Measurements from ENCODE around the gene PRKCA. TPM values are rescaled to one million over a fixed set of nuclear protein-coding genes. Genes with fewer than 3 reads are reported as not detected.

PRKCA gene
- total RNA-seq, 4 donors from 2014 or later: 26.0 to 89.0 (median 32.8) TPM

DNA sequence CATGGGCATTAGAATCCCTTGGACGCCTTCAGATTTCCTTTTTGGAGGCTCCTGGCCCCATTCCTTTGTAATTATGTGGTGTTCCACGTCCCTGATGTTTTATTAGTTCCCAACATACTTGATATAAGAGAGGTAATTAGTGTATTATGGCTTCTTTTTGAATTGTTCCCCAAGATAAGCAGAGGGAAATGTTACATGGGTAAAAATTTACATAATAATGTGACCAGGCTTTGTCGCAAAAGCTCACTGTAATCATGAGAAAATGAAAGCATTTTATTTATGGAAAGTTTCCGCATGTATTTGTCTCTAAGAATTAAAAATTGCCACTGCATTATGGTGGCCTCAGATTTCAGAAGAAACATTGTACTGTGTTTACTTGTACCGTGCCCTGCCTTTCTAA, 177.8 kb downstream of the PRKCA start:
- H3K36me3 ChIP-seq: no peaks in the 10 kb centered on the region
- H3K27me3 ChIP-seq: no peaks in the 10 kb centered on the region
- H3K9me3 ChIP-seq: no peaks in the 10 kb centered on the region
- TF ChIP-seq POLR2A (IDR thresholded peaks at IDR 0.05) (no peak), POLR2AphosphoS5 (IDR thresholded peaks at IDR 0.05) (no peak), EP300 (IDR thresholded peaks at IDR 0.05) (no peak)
- TF ChIP-seq, protein P1, sequence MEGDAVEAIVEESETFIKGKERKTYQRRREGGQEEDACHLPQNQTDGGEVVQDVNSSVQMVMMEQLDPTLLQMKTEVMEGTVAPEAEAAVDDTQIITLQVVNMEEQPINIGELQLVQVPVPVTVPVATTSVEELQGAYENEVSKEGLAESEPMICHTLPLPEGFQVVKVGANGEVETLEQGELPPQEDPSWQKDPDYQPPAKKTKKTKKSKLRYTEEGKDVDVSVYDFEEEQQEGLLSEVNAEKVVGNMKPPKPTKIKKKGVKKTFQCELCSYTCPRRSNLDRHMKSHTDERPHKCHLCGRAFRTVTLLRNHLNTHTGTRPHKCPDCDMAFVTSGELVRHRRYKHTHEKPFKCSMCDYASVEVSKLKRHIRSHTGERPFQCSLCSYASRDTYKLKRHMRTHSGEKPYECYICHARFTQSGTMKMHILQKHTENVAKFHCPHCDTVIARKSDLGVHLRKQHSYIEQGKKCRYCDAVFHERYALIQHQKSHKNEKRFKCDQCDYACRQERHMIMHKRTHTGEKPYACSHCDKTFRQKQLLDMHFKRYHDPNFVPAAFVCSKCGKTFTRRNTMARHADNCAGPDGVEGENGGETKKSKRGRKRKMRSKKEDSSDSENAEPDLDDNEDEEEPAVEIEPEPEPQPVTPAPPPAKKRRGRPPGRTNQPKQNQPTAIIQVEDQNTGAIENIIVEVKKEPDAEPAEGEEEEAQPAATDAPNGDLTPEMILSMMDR (IDR thresholded peaks at IDR 0.05): no peak
- no peak for ATAC-seq
- H3K4me3 ChIP-seq: no peak overlapping the region
- H3K27ac ChIP-seq: no peak overlapping the region
- no peaks in the 10 kb centered on the region for H3K4me1 ChIP-seq
- WGBS, 2 donors (ENCODE audit: low coverage in 1 of 2): 68 to 70% methylated on average over 3 to 5 of the region's 5 CpGs

DNA sequence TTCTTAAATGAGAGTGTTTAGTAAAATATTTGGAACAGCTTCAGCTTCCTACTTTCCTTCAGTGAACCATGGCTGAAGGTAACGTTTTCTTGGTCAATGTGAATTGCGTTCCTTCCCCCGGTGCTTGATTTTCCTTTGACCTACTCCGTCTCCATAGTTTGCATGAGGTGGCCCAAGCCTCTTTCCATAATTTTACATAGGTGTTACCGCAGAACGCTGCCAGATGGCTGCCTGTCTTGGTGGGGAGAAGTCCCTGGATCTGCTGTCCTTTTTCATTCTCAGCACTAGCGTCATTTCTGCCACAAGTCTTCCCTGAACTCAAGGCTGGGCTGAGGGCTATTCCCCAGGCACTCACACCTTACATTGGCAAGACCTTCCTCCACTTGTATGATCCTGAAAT, 178.4 kb downstream of the PRKCA start:
- Histone ChIP-seq H3K4me1 (no peaks in the 10 kb centered on the region), H3K27ac (no peak overlapping the region)
- 93 to 96% methylated on average over 7 of the region's 7 CpGs for WGBS, 2 donors (ENCODE audit: low coverage in 1 of 2)

DNA sequence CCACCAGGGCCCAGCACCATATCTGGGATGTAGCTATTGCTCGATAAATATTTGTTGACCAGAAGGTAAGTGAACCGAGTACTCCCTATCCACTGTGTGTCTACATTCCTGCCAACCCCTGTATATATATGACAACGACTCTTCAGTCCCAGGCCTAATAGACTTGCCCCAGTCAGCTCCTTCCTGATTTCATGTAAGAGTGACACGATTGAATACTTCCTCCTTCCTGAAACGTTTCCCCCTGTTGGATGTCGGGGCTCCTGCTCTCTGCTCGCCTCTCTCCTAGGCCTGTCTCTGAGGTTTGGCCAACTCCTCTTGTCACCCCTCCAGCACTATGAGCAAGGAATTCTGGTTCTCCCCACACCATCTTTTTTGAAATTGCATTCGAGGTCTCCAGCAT, 178.9 kb downstream of the PRKCA start:
- Histone ChIP-seq H3K4me1 (no peaks in the 10 kb centered on the region), H3K4me3 (no peak overlapping the region), H3K36me3 (no peaks in the 10 kb centered on the region), H3K27me3 (no peaks in the 10 kb centered on the region), H3K27ac (no peak overlapping the region), H3K9me3 (no peaks in the 10 kb centered on the region)
- TF ChIP-seq POLR2A (IDR thresholded peaks at IDR 0.05) (no peak), POLR2AphosphoS5 (IDR thresholded peaks at IDR 0.05) (no peak), EP300 (IDR thresholded peaks at IDR 0.05) (no peak)
- TF ChIP-seq, protein P1 (IDR thresholded peaks at IDR 0.05): no peak
- 85 to 90% methylated on average over 6 to 7 of the region's 8 CpGs for WGBS, 2 donors (ENCODE audit: low coverage in 1 of 2)
- no peak for ATAC-seq

More for the DNA sequence above, 178.4 kb downstream of the PRKCA start:
- H3K36me3 ChIP-seq: no peaks in the 10 kb centered on the region
- no peaks in the 10 kb centered on the region for H3K27me3 ChIP-seq
- no peaks in the 10 kb centered on the region for H3K9me3 ChIP-seq
- TF ChIP-seq, protein P1 (IDR thresholded peaks at IDR 0.05): no peak
- no peak for TF ChIP-seq POLR2A (IDR thresholded peaks at IDR 0.05)
- TF ChIP-seq EP300 (IDR thresholded peaks at IDR 0.05): no peak
- TF ChIP-seq POLR2AphosphoS5 (IDR thresholded peaks at IDR 0.05): no peak
- no peak for ATAC-seq
- H3K4me3 ChIP-seq: no peak overlapping the region

DNA sequence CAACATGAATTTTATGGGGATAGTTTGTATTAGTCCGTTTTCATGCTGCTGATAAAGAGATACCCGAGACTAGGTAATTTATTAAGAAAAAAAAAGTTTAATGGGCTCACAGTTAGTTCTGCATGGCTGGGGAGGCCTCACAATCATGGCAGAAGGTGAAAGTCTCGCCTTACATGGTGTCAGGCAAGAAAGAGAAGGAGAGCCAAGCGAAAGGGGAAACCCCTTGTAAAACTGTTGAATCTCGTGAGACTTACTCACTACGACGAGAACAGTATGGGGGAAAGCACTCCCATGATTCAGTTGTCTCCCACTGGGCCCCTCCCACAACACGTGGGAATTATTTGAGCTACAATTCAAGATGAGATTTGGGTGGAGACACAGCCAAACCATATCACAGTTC, 181.5 kb downstream of the PRKCA start:
- Histone ChIP-seq H3K36me3 (no peaks in the 10 kb centered on the region), H3K4me3 (no peak overlapping the region), H3K27ac (no peak overlapping the region), H3K9me3 (no peaks in the 10 kb centered on the region), H3K27me3 (no peaks in the 10 kb centered on the region), H3K4me1 (no peaks in the 10 kb centered on the region)
- no peak for ATAC-seq
- WGBS, 2 donors (ENCODE audit: low coverage in 1 of 2): 73 to 93% methylated on average over 5 to 7 of the region's 8 CpGs
- no peak for TF ChIP-seq EP300 (IDR thresholded peaks at IDR 0.05)
- TF ChIP-seq POLR2A (IDR thresholded peaks at IDR 0.05): no peak
- TF ChIP-seq, protein P1 (IDR thresholded peaks at IDR 0.05): no peak
- TF ChIP-seq POLR2AphosphoS5 (IDR thresholded peaks at IDR 0.05): no peak

DNA sequence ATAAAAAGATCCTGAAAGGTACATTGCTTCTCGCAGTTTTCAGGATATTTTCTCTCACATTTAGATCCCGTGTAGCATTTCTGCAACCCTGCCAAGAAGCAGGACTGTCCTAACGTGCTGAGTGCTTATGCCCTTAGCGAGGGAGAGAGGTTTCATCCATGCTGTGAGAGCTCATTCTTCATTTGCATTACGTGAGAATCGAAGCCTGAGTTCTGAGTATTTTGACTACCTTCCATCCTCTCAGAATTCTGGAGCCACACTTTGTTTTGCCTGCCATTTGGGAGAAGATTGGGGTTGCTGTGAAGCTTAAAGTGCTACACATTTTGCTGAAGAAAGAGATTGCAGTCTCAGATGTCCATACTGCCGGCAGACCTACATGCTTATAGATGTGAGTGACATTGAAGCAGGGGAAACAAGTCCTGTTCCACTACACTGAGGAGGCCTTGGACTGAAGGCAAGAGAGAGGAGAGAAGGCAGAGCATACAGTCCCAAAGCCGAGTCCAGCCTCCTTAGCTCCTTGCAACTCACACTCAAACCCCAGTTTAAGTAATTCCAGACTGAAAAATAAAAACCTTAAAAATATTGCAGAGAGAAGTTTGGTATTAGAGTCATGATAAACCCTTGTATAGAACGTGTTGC, 183.0 kb downstream of the PRKCA start:
- Histone ChIP-seq H3K4me3 (no peak overlapping the region), H3K36me3 (no peaks in the 10 kb centered on the region), H3K9me3 (no peaks in the 10 kb centered on the region), H3K27me3 (no peaks in the 10 kb centered on the region), H3K4me1 (no peaks in the 10 kb centered on the region), H3K27ac (no peak overlapping the region)
- TF ChIP-seq EP300 (IDR thresholded peaks at IDR 0.05): no peak
- ATAC-seq: no peak
- 64 to 66% methylated on average over 9 of the region's 9 CpGs for WGBS, 2 donors (ENCODE audit: low coverage in 1 of 2)

Measured in gastroesophageal sphincter (tissue), 4 donors.